Glutamatergic neuron (in vitro differentiated cells): Measurements from ENCODE around the gene STK36. TPM values are rescaled to one million over a fixed set of nuclear protein-coding genes. Genes with fewer than 3 reads are reported as not detected.

Source experiments
- DNase-seq: peaks from one replicate; pipeline ENCODE4 v3.0.0; 2022
- H3K27ac Mint-ChIP-seq: one replicate; pipeline ENCODE4 v1.8.0; 2020; ENCODE audit warnings: mild to moderate bottlenecking, mixed read lengths, inconsistent platforms; ENCODE audit not compliant: unreplicated experiment
- H3K27me3 Mint-ChIP-seq: one replicate; pipeline ENCODE4 v1.8.0; 2020; ENCODE audit warnings: mild to moderate bottlenecking, moderate library complexity, mixed read lengths, inconsistent platforms; ENCODE audit not compliant: unreplicated experiment
- H3K36me3 Mint-ChIP-seq: one replicate; pipeline ENCODE4 v1.8.0; 2020; ENCODE audit warnings: mild to moderate bottlenecking, mixed read lengths, inconsistent platforms; ENCODE audit not compliant: unreplicated experiment
- H3K4me1 Mint-ChIP-seq: one replicate; pipeline ENCODE4 v1.8.0; 2020; ENCODE audit warnings: mild to moderate bottlenecking, low read depth, mixed read lengths, inconsistent platforms; ENCODE audit not compliant: unreplicated experiment
- H3K4me3 Mint-ChIP-seq: one replicate; pipeline ENCODE4 v1.8.0; 2020; ENCODE audit warnings: mild to moderate bottlenecking, mixed read lengths, inconsistent platforms; ENCODE audit not compliant: unreplicated experiment
- H3K9me3 Mint-ChIP-seq: one replicate; pipeline ENCODE4 v1.8.0; 2020; ENCODE audit warnings: mild to moderate bottlenecking, moderate library complexity, mixed read lengths, inconsistent platforms; ENCODE audit not compliant: unreplicated experiment
- total RNA-seq: library from RNA; stranded (reverse); fragmentation: NEBNext Ultra II Directional; extraction: Animal tissue kit (Norgen Biotek cat#: 25700); gene quantifications from one replicate; pipeline ENCODE4 v1.2.1, GENCODE V29; 2021; ENCODE audit not compliant: unreplicated experiment
- TF ChIP-seq, protein P1 (sequence below): fragments of 200-600 bp; sonication (generic); IDR thresholded peaks from one replicate; pipeline ENCODE4 v1.5.0; 2021; ENCODE audit not compliant: partially characterized antibody, unreplicated experiment

STK36 gene
- total RNA-seq, 1 donor from 2014 or later, result 101 TPM

- H3K27me3 Mint-ChIP-seq, result peaks cover 3% of the 10 kb centered on the region
- DNase-seq, result no peak
- peaks cover 2% of the 10 kb centered on the region for H3K9me3 Mint-ChIP-seq
- peak overlapping the region; percentile 43 for H3K27ac Mint-ChIP-seq
- no peaks in the 10 kb centered on the region for H3K36me3 Mint-ChIP-seq
- TF ChIP-seq, protein P1, sequence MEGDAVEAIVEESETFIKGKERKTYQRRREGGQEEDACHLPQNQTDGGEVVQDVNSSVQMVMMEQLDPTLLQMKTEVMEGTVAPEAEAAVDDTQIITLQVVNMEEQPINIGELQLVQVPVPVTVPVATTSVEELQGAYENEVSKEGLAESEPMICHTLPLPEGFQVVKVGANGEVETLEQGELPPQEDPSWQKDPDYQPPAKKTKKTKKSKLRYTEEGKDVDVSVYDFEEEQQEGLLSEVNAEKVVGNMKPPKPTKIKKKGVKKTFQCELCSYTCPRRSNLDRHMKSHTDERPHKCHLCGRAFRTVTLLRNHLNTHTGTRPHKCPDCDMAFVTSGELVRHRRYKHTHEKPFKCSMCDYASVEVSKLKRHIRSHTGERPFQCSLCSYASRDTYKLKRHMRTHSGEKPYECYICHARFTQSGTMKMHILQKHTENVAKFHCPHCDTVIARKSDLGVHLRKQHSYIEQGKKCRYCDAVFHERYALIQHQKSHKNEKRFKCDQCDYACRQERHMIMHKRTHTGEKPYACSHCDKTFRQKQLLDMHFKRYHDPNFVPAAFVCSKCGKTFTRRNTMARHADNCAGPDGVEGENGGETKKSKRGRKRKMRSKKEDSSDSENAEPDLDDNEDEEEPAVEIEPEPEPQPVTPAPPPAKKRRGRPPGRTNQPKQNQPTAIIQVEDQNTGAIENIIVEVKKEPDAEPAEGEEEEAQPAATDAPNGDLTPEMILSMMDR, result no peak
- H3K4me3 Mint-ChIP-seq, result peak overlapping the region; percentile 83
- no peaks in the 10 kb centered on the region for H3K4me1 Mint-ChIP-seq
Observed at GRCh38 chr2:218710334-218710686, 38.4 kb downstream of the STK36 start.

DNA sequence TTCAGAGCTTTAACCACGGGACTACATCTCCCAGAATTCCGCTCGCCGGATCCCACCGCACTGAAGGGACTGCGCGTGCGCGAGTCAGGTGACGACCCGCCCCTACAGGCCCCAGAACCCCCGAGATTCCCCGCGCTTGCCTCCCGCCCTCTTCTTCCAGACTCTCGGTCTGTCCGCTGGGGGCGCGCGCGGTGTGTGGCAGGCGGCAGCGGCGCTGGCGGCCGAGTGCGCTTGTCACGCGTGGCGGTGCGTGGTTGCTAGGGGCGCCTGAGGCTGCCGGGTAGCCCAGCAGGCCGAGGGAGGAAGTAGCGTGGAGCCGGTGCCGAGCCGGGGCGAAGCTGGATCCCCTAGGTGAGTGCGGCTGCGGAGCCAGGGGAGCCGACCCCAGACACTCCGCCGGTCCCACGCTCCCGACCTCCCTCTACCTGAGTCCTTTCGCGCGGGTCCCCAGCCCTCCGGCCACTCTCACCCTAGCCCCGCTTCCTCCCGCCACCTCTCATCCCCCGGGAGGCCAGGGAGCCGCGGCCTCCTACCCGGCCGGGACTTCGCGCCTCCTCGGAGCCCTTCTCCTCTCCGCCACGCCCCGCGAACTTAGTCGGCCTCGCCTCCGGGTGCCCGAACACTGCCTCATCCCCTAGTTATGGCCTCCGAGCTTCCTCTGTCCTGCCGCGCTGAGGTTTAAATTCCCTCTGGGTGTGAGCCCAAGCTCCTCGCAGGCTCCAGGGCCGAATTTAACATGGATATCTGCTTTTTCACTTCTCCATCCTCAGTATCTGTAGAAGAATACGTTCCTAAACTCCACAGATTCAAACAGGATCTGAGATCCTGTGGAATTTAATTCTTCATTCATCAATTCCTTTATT lies 39.0 kb downstream of the STK36 start, which contains the start of gene TTLL4:
Gene TTLL4, plus strand, starts transcription at position 149 of the 863 bp plus-strand sequence. CDS start 26,842 bp downstream, outside the sequence.
- Mint-ChIP-seq H3K4me3 (peak within 1 kb of the TSS; percentile 98), H3K9me3 (peaks cover 2% of the 10 kb centered on the region), H3K36me3 (no peaks in the 10 kb centered on the region), H3K4me1 (no peaks in the 10 kb centered on the region), H3K27me3 (peaks cover 3% of the 10 kb centered on the region), H3K27ac (peak within 1 kb of the TSS; percentile 54)
- TF ChIP-seq, protein P1, result peak; percentile 84
- peak; percentile 99 for DNase-seq

DNA sequence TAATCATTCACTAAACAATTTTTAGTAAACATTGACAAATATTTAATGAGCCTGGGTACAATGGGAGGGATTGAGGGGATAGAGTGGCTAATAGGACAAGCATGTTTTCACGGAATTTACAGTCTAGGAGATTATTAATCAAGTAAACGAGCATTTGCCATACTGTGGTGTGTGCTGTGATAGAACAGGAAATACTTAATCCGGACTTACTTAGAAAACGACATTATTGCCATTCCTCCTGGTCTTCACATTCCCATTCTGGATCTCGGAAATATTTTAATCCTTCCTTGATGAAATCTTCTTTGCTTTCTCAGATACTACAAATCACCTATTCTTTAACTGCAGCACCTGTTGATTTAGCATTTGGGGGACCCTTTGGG lies 39.7 kb downstream of the STK36 start:
- Mint-ChIP-seq H3K27me3 (peaks cover 3% of the 10 kb centered on the region), H3K36me3 (no peaks in the 10 kb centered on the region), H3K4me3 (peak overlapping the region; percentile 98), H3K4me1 (no peaks in the 10 kb centered on the region), H3K9me3 (peaks cover 2% of the 10 kb centered on the region), H3K27ac (peak overlapping the region; percentile 54)
- DNase-seq, result no peak
- TF ChIP-seq, protein P1, result no peak

DNA sequence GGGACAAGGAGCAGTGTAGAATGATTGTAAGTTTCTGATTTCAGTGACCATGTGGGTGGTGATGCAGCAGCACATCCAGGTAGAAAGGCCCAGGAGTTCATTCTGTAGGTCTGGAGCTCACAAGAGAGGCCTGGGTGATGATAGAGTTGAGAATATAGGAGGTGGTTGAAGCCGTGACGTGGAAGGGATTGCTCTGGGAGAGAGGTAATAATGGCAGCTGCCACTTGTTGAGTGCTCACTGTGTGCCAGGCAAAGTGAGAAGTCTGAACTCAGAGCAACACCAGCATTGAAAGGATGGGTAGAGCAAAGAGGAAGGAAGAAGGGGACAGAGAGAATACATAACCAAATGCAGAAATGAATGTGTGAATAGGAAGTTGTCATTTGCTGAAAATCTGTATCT lies 42.0 kb downstream of the STK36 start:
- Mint-ChIP-seq H3K27ac (no peak overlapping the region), H3K27me3 (peaks cover 3% of the 10 kb centered on the region), H3K4me1 (no peaks in the 10 kb centered on the region), H3K9me3 (peaks cover 2% of the 10 kb centered on the region), H3K36me3 (no peaks in the 10 kb centered on the region), H3K4me3 (no peak overlapping the region)
- TF ChIP-seq, protein P1, result no peak
- DNase-seq, result no peak

- TF ChIP-seq, protein P1, result no peak
- no peaks in the 10 kb centered on the region for H3K4me1 Mint-ChIP-seq
- DNase-seq, result no peak
- peaks cover 3% of the 10 kb centered on the region for H3K27me3 Mint-ChIP-seq
- no peak overlapping the region for H3K4me3 Mint-ChIP-seq
- no peaks in the 10 kb centered on the region for H3K36me3 Mint-ChIP-seq
- peaks cover 2% of the 10 kb centered on the region for H3K9me3 Mint-ChIP-seq
- no peak overlapping the region for H3K27ac Mint-ChIP-seq
Observed at GRCh38 chr2:218716070-218716469, 44.2 kb downstream of the STK36 start.
